ENCODE results near the gene MYO5A.
"Not testable (repeated sequence)": the region's sequence is repeated elsewhere in the genome, so short reads cannot be mapped to it uniquely, and the experiment has no call there.

MYO5A gene

DNA sequence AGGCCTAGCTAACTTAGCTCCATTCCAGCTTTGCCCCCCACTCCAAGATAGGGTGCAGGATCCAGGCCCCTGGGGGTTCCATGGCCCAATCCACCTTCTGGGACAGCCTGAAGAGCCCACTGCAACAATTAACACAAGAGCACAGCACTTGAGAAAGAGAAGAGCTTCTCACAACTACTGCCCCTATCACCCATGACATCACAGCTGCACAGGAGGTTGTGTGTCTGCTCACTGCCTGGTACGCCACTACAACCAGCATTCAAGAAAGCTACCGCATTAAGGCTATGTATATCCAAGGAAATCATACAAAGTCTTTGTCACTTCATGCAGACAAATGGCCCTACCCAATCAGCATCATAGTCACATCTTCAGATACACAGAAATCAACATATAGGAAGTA is 62.0 kb downstream of the MYO5A start:
- in situ Hi-C loops (cut with HindIII; ENCODE audit: low sequenced_read_pairs): no loop called here

- in situ Hi-C loops (cut with HindIII; ENCODE audit: low sequenced_read_pairs): no loop called here
Measured at GRCh38 chr15:52466134-52466701, 62.5 kb downstream of the MYO5A start.

DNA sequence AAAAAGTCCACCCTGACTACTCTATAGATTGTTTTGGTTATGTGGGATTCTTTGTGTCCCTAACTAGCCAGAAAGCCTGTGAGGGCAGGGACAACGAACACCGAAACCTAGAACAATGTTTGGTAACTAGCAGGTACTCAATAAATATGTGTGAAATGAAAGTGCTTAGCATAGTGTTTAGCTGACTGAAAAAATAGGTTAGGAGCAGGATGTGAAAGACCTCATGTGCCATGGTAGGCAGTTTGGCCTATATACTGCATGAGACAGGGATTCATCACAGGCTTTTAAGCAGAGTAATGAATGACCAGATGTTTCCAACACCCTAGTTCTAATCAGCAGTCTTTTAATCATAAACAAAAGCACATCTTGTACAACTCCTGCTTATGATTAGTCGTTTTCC is 64.2 kb downstream of the MYO5A start:
- in situ Hi-C loops (cut with HindIII; ENCODE audit: low sequenced_read_pairs): no loop called here

DNA sequence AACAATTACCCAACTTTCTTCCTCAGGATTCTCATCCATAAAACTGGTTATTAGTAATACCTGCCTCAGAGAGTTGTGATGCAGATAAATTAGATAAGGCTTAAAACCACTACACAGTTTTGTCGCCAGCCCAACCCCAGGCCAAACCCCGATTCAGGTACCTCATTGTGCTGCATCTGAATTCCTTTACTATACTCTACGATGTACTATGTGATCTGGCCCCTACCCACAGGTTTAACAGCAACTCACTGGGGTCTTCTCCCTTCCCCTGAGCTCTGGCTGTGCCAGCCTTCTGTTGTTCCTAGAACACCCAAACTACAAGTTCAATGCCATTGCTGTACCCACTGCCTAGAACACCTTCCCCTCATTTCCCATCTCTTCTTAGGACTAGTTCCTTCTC is 64.6 kb downstream of the MYO5A start:
- in situ Hi-C loops (cut with HindIII; ENCODE audit: low sequenced_read_pairs): no loop called here

DNA sequence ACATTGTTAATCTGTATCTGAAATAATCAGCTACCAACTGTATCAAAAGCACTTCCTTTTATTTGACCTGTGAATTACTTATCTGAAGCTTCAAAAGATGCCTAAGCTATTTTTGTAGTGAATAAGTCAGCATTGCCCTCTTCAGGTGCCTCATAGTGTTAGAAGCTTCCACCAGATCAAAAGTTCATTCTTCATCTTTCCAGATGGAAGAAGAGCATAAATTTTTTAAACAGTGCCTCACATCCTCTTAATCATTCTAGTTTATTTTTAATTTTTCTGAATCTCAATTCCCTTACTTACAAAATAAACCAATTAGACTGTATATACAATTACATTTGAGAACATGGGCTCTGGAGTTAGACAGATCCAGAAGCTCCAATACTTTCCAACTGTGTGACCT is 65.0 kb downstream of the MYO5A start:
- in situ Hi-C loops (cut with HindIII; ENCODE audit: low sequenced_read_pairs): no loop called here

GRCh38 chr15:52462806-52463360 is 65.8 kb downstream of the MYO5A start:
- in situ Hi-C loops (cut with HindIII; ENCODE audit: low sequenced_read_pairs): no loop called here

GRCh38 chr15:52459701-52460100 is 69.0 kb downstream of the MYO5A start:
- in situ Hi-C loops (cut with HindIII; ENCODE audit: low sequenced_read_pairs): not testable (repeated sequence)

DNA sequence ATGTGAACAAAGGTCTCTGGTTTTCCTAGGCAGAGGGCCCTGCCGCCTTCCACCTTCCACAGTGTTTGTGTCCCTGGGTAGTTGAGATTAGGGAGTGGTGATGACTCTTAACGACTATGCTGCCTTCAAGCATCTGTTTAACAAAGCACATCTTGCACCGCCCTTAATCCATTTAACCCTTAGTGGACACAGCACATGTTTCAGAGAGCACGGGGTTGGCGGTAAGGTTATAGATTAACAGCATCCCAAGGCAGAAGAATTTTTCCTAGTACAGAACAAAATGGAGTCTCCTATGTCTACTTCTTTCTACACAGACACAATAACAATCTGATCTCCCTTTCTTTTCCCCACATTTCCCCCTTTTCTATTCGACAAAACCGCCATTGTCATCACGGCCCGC is 69.4 kb downstream of the MYO5A start:
- in situ Hi-C loops (cut with HindIII; ENCODE audit: low sequenced_read_pairs): not testable (repeated sequence)

- in situ Hi-C loops (cut with HindIII; ENCODE audit: low sequenced_read_pairs): no loop called here
Measured at GRCh38 chr15:52448011-52448890, 80.4 kb downstream of the MYO5A start.

GRCh38 chr15:52445954-52446353 is 82.7 kb downstream of the MYO5A start:
- in situ Hi-C loops (cut with HindIII; ENCODE audit: low sequenced_read_pairs): no loop called here

- in situ Hi-C loops (cut with HindIII; ENCODE audit: low sequenced_read_pairs): no loop called here
Measured at GRCh38 chr15:52445553-52445952, 83.1 kb downstream of the MYO5A start.

DNA sequence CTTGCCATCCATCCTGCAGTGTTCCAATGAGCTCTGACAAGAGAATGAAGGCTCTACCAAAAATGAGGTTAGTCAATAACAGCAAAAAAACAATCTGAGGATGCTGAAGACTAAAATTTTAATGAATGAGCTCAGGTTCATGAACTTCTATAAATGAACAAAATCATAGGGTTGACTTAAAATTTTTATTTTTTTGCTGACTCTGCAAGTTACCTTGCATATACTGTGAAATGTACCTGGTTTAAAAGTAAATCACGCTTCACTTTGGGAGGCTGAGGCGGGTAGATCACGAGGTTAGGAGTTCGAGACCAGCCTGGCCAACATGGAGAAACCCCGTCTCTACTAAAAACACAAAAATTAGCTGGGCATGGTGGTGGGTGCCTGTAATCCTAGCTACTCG is 85.5 kb downstream of the MYO5A start:
- in situ Hi-C loops (cut with HindIII; ENCODE audit: low sequenced_read_pairs): not testable (repeated sequence)

- in situ Hi-C loops (cut with HindIII; ENCODE audit: low sequenced_read_pairs): no loop called here
Measured at GRCh38 chr15:52441841-52442240, 86.8 kb downstream of the MYO5A start.

DNA sequence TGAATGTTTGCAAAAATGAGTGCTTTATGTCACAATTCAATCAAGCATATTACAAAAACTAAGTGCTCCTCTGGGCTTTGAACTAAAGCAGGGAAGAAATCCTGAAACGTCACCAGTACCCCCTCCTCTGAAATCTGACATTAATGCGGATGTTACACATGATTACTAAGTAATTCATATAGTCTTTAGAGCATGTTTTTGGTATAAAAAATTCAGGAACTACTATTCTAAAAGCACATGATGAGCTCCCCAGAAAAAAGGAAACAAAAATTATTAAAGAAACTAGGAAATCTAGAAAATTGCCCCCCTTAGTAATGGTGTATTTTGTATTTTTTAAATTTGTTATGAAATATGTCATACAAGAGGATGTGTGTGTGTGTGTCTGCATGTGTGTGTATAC is 87.7 kb downstream of the MYO5A start:
- in situ Hi-C loops (cut with HindIII; ENCODE audit: low sequenced_read_pairs): no loop called here

- in situ Hi-C loops (cut with HindIII; ENCODE audit: low sequenced_read_pairs): no loop called here
Measured at GRCh38 chr15:52440414-52440813, 88.3 kb downstream of the MYO5A start.

- in situ Hi-C loops (cut with HindIII; ENCODE audit: low sequenced_read_pairs): no loop called here
Measured at GRCh38 chr15:52439470-52439869, 89.2 kb downstream of the MYO5A start.

GRCh38 chr15:52439042-52439441 is 89.6 kb downstream of the MYO5A start:
- in situ Hi-C loops (cut with HindIII; ENCODE audit: low sequenced_read_pairs): not testable (repeated sequence)

GRCh38 chr15:52438047-52438446 is 90.6 kb downstream of the MYO5A start:
- in situ Hi-C loops (cut with HindIII; ENCODE audit: low sequenced_read_pairs): no loop called here

DNA sequence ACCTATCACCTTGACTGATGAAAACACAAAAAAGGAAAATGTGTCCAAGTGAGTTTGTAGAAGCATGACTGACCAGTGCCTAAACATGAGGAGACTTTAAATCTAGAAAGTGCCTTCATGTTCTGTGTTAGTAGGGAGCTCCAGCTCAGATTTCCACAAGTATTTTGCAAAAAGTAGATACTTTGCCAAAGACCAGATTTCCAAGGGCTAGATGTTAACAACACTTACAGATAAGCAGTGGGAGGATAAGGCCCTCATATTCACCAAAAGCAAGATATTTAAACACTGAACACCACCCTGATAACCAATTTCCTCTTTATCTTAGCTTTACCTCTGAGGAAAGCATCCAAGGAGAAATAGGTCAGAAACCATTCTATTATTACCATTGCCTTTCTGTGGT is 91.0 kb downstream of the MYO5A start:
- in situ Hi-C loops (cut with HindIII; ENCODE audit: low sequenced_read_pairs): no loop called here

- in situ Hi-C loops (cut with HindIII; ENCODE audit: low sequenced_read_pairs): no loop called here
Measured at GRCh38 chr15:52436981-52437380, 91.7 kb downstream of the MYO5A start.

- in situ Hi-C loops (cut with HindIII; ENCODE audit: low sequenced_read_pairs): no loop called here
Measured at GRCh38 chr15:52434885-52435284, 93.8 kb downstream of the MYO5A start.

- in situ Hi-C loops (cut with HindIII; ENCODE audit: low sequenced_read_pairs): no loop called here
Measured at GRCh38 chr15:52428297-52428696, 100.4 kb downstream of the MYO5A start.

All from DLD1 (cell line).